ENCODE measurements around the gene NUP93.

The NUP93 gene

GRCh38 chr16:56895813-56896212, 165.9 kb downstream of the NUP93 start:
- DNase-seq (ENCODE audit: low spot score): no peak

GRCh38 chr16:56896244-56896643, 166.3 kb downstream of the NUP93 start:
- no peak for DNase-seq (ENCODE audit: low spot score)

GRCh38 chr16:56897026-56897799, 167.3 kb downstream of the NUP93 start:
- no peak for DNase-seq (ENCODE audit: low spot score)

- DNase-seq (ENCODE audit: low spot score): peak; percentile 46
Observed at GRCh38 chr16:56898847-56899246, 168.9 kb downstream of the NUP93 start.

Measured in activated CD4-positive, alpha-beta T cell treated with anti-CD3 and anti-CD28 coated beads, Interleukin-2, Interleukin-4, amounts not matched to agents 100 ng/mL and 50 ng/mL, durations not matched to agents 16 hours and 8 hours (primary cell).